HG03159 (cell line): ENCODE measurements around the gene CD3E.

ENCODE experiments used
- ATAC-seq: cut with Tn5 transposase; IDR thresholded peaks from one replicate; pipeline ENCODE4 v1.9.1; 2021; ENCODE audit warnings: mild to moderate bottlenecking, moderate library complexity; ENCODE audit not compliant: unreplicated experiment

The CD3E gene

DNA sequence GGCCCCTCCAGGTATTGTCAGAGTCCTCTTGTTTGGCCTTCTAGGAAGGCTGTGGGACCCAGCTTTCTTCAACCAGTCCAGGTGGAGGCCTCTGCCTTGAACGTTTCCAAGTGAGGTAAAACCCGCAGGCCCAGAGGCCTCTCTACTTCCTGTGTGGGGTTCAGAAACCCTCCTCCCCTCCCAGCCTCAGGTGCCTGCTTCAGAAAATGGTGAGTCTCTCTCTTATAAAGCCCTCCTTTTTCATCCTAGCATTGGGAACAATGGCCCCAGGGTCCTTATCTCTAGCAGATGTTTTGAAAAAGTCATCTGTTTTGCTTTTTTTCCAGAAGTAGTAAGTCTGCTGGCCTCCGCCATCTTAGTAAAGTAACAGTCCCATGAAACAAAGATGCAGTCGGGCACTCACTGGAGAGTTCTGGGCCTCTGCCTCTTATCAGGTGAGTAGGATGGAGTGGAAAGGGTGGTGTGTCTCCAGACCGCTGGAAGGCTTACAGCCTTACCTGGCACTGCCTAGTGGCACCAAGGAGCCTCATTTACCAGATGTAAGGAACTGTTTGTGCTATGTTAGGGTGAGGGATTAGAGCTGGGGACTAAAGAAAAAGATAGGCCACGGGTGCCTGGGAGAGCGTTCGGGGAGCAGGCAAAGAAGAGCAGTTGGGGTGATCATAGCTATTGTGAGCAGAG, at the start of gene CD3E:
CD3E (plus strand) TSS at position 163 of the 681 bp plus-strand sequence; CDS start at position 386, 223 bp downstream.
- no peak for ATAC-seq

DNA sequence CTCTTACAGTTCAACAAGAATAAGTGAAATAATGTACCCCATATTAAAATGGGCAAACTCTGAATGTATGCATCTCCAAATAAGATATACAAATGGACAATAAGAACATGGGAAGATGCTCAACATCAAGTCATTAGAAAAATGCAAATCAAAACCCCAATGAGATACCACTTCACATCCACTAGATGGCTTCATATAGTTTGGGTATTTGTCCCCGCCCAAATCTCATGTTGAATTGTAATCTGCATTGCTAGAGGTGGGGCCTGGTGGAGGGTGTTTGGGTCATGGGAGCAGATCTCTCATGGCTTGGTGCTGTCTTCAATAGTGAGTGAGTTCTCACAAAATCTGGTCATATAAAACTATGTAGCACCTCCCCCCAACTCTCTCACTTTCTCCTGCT, 46.1 kb upstream of the CD3E start:
- ATAC-seq: no peak

DNA sequence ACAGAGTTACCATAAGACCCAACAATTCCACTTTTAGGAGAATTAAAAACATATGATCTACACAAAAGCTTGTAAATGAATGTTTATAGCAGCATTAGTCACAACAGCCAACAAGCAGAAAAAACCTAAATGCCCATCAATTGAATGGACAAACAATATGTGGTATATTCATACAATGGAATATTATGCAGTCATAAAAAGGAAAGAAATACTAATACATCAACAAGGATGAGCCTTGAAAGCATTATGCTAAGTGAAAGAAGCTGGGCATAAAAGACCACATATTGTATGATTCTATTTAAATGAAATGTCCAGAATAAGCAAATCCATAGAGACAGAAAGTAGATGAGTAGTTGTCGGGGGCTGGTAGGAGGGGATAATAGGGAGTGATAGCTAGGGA, 45.4 kb upstream of the CD3E start:
- ATAC-seq: no peak

DNA sequence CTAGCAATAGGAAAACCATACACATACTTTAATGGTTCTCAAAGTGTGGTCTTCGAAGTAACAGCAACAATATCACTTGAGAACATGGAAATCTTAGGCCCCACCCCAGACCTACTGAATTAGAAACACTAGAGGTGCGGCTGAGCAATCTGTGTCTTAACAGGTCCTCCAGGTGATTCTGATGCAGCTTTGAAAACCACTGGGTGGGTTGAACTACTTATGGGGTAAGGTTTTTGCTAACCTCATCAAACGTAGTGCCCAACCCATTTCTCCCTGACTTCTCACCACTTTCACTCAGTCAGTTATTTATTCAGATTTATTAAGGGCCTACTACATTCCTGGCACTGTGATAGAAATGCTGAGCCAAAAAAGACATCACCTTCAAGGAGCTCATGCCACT, 44.2 kb upstream of the CD3E start:
- no peak for ATAC-seq

DNA sequence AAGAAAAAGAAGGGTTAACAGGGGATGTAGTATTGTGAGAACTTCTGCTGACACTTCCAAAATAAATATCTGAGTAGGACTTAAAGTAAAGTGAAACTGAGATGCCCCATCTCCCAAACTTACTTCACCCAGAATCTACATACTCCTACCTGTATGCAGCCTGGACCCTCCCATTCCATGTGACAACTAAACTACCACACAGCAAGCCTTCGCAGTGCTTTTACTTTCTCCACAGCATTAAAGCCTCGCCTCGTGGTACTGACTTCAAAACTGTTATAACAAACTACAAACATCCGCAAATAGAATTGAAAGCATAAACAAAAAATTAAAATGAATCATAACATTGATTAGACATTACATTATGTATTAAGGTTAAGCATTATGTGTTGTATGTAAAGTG, 41.4 kb upstream of the CD3E start:
- no peak for ATAC-seq

DNA sequence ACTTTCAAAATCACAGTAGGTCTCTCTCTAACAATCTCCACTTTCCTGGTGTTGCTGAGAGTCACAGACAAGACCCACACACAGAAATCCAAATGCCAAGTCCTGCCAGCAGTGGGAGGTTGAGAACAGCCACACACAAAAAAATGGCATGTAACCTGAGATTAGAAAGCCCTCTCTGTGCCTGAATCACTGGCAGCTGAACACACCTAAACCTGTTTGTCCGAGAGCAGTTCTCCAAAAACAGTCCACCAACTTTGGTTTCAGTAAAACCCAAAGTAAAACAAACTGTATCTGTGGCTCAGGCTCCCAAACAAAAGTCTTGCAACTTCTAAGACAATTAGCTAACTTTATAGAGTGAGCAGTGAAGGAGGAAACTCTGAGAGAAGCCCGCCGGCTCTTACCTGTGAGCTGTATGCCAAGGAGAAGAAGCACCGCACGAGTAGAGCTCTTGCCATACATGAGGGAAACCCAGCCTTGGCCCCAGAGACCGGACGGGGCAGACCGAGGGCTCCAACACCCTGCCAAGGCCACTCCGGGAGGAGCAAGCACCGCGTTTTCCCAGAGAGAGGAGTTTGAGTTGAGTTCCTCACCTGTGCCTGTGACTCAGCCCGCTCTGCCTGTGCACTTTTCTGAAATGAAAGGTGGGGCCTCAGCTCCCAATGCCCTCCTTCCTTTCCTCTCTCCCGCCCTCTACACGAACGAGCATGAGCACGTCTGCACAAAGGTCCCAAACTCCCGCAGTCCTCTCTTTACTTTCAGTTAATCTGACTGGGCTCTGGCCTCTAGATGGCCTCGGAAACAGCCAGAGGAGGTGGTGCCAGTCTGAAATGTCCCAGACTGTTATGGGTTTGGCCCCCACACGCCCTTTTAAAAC, 40.6 kb upstream of the CD3E start, which contains the start of gene MPZL2:
MPZL2 (minus strand) TSS at position 603 of the 874 bp plus-strand sequence; CDS start at position 459, 144 bp downstream.
- ATAC-seq: no peak

DNA sequence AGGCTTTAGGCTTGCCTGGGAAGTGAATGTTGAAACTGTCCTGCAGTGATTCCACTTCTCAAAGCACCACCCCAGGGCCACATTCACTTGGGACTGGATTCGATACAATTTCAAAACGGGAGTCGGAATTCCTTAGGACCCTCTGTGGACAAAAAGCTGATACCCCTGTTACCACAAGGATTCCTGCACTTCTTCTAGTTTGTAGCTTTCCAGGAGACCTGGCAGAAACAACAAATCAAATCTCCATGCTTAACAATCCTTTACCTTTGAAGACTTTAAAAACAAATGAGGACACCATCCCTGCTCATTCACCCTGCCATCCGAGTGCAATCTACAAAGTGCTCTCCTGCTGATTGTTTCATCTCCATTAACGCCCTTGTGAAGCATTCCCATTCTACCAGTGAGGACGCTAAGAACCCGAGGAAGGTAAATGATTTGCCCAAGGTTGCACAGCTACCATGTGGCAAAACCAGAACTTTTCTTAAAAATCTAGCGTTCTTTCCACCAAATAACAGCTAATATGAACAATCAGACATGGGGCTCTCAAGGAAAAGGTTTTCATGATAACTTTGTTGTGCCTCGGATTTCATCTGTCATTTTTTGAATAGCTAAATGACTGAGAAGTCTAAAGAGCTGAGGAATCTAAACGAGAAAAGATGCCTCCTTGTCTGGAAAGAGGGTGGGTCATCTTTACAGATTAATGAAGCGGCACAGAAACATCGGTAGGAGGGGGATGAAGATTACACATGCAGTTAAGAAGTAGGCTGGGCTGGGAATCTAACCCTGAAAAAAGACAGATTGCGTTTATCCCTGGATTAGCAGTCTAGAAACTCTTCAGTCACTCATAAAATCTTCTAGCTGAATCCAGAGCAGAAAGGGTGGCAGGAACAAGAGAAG, 39.7 kb upstream of the CD3E start:
- no peak for ATAC-seq

DNA sequence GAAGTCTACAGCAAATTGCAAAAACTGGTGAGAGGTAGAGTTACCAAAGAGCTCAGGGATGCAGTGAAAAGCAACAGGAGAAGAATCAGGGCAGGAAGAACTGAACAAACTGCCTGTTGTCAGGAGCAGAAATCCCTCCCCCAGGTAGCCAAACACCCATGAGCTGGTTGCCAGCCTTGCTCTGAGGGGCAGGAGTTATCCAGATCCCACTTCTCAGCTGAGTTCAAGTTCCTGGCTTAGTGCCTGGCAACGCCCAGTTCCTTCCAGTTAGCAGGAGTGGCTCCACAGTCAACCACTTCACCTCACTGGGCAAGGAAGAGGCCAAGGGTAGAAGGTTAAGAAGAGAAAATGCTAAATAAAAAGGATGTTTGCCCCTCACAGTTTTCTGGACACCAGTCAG, 38.6 kb upstream of the CD3E start:
- no peak for ATAC-seq

DNA sequence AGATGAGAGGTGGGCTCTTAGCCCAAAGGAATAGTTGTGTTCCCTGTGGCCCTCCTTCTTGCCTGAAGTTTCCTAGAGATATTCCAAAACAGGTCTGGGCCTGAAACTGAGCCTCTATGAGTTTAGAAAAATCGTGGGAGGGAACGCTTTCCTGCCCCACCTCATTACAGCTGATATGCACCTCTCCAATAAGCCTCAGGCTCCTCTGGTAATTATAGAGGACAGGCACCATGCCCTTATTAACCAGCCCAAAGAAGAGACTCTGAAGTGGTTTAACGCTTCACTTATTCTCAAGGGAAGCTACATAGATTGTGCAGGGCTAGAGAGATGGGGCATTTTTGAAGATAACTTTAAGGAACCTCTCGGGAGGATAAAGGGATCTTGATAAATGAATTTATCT, 37.0 kb upstream of the CD3E start:
- no peak for ATAC-seq

DNA sequence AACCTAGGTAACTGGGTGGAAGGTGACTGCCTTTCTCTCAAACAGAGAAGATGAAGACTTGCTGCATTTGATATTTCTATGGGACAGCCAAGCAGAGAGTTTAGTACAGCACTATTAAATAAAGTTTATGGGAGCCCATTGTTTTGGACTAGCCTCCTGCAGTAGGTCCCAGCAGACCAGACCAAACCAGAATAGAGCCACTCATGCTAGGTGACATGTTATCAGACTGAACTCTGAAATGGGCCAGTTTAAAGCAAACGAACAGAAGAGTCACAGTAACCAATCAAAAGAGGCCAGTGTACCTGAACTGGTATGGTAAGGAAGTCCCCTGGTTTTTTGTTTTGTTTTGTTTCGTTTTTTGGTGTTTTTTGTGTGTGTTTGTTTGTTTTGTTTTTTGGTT, 32.5 kb upstream of the CD3E start:
- ATAC-seq: no peak

DNA sequence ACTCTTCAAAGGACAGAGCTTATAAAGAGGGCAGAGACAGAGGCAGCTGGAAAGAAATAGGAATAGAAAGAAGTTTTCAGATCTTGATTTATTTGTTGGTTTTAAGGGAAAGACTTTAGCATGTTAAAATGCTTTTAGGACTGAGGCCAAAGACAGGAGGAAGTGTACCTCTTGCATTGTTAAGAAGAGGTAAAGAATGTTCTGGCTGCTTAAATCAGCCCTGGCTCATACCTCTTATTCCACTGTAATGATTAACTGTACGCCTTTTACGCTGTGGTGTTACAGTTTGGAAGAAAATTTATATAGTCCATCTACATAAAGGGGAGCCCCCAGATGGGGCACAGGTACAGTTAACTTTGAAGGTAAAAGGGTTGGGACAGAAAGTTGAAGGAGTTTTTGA, 30.3 kb upstream of the CD3E start:
- no peak for ATAC-seq

DNA sequence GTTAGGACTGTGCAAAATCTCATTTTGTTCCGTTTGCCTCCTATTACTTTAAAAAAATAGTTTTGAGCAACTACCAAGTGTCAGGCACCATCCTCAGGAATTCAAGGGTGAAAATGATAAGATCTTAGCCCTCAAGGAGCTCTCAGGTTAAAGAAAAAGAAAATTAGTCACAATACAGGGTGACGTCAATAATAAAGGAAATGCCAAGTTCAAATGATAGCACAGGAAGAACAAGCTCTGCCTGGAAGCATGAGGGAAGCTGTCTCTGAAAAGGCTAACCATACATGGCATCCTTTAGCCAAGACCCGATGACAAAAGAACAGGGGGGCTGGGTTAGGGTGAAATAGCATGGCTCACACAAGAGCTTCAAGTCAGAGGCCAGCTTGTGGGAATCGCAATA, 29.4 kb upstream of the CD3E start:
- no peak for ATAC-seq

DNA sequence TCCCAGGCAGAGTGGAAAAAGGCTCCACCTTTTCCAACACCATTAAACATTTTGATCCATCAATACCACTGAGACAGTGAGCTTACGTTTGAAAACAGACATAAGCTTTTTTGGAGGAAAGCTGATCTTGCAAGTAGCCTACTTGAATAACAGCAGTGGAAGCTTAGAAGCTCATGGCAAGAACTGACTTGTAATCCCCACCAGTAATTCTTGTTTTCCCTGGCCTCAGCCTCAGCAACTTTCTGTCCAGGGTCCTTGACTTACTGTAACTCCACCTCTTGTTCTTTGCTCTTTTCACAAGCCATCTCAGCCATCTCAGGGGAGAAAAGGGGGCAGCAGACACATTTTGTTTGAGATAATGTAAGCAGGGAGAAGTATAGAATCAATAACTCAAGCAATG, 28.1 kb upstream of the CD3E start:
- no peak for ATAC-seq

DNA sequence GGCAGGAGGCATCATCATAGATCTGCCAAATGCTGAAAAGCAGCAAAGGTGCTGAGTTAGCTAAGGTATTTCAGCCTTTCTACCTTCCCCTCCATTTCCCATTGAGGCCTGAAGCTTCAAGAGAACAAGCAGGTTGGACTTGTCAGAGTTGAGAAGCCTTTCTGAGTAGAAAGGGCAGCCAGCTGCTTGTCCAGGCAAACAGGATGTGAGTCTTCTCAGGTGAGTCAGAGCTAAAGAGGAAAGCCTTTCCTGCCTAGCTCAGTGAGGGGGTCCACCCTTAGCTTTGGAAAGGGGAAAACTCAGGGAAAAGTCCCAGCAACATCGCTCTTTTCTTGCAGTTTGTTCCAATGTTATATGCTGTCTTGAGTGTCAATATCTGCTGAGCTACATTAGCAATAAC, 27.2 kb upstream of the CD3E start:
- no peak for ATAC-seq

DNA sequence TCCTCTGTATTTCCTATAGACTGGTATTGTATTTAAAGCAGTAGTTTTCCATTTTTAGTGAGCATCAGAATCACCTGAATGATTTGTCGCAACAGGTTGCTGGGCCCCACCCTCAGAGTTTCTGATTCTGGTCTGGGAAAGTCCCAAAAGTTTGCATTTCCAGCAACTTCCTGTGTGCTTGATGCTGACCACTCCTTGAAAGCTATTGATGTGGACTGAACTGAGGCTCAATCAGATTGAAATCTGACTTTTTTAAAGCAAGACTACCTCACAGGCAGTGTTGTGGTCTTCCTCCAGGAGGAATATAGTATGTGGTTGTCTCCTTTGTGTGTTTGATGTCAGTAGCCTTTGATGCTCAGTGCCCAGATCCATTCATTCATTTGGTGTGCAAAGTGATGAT, 23.2 kb upstream of the CD3E start:
- ATAC-seq: no peak

DNA sequence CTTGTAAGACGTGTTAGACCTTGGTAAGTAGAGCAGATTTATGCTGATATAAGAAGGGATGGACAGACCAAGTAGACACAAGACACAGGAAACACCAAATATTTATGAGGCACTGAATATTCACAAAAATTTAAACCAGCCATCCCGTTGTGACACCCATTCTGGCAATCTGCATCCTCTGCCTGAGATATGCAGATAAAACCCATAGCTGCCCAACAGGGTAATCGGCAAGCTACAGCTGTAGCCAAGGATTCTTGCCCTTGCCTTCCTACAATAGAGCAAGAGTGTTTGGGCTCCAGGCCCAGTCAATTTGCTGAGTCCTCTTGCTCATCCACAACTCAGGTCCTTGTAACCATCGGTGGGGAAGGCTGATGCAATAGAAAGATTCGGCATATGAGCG, 21.9 kb upstream of the CD3E start:
- no peak for ATAC-seq

DNA sequence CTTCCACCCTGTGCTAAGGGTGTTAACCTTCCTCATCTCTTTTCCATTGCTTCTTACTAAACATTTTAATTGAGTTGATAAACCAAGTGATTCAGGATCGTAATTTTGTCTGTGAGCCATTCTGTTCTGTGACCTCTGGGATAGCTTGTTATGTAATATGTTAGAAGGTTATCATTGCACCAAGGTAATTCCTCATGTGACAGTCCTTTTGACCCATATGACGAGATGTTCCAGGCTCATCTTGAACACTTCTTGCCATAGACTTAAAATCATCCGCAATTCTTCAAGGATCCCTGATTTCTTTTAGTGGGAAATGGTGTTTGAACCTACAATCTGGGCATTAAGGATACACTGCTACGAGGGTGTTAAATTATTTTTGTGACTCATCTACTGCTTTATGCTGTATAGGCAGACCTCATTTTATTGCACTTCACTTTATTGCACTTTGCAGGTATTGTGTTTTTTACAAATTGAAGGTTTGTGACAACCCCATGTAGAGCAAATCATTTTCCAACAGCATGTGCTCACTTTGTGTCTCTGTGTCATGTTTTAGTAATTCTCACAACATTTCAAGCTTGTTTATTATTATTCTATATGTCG, 21.4 kb upstream of the CD3E start:
- no peak for ATAC-seq

DNA sequence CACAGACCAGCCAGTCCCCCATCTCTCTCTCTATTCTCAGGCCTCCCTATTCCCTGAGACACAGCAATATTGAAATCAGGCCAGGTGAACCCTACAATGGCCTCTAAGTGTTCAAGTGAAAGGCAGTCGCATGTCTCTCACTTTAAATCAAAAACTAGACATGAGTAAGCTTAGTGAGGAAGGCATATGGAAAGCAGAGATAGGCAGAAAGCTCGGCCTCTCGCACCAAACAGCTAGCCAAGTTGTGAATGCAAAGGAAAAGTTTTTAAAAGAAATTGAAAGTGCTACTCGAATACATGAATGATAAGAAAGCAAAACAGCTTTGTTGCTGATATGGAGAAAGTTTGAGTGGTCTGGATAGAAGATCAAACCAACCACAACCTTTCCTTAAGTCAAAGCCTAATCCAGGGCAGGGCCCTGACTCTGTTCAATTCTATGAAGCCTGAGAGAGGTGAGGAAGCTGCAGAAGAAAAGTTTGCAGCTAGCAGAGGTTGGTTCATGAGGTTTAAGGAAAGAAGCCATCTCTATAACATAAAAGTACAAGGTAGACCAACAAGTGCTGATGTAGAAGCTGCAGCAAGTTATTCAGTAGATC, 20.7 kb upstream of the CD3E start:
- no peak for ATAC-seq

DNA sequence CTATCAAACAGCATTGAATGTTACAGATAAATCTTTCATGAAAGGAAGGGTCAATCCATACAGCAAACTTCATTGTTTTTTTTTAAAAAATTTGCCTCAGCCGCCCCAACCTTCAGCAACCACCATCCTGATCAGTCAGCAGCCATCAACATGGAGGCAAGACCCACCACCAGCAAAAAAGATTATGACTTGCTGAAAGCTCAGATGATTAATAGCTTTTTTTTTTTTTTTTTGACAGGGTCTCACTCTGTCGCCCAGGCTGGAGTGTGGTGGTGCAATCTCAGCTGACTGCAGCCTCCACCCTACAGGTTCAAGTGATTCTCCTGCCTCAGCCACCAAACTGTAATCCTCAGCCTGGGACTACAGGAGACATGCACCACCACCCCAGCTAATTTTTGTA, 18.0 kb upstream of the CD3E start:
- ATAC-seq: no peak

DNA sequence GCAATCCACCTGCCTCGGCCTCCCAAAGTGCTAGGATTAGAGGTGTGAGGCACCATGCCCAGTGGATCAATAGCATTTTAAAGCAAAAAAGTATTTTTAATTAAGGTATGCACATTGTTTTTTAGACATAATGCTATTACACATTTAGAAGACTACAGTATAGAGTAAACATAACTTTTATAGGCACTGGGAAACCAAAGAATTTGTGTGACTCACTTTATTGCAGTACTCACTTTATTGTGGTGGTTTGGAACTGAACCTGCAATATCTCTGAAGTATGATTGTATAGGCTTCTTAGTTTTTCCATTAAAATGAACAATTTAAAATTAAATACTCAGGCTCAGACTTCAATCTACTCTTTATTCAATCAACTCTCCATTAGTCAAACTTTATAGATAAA, 17.5 kb upstream of the CD3E start:
- no peak for ATAC-seq

DNA sequence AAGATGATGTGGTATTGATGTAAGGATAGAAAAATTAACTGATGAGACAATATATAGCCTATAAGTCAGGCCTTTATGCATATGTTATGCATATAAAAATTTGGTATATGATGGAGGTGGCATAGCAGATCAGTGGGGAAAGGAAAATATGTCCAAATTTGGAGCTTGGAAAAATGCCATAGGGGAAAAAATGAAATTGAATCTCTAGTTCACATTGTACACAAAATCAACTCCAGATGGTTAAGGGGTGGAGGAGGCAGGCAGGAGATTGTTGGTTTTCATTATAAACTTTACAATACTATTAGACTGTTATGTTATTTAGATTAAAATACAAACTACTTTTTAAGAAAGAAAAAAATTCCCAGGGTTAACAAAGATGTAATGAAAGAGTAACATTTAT, 15.1 kb upstream of the CD3E start:
- no peak for ATAC-seq
